HG03571 (cell line): ENCODE measurements around the gene BBS5.
A peak's percentile ranks its signal among the peaks of the same experiment; 100 is the strongest.
"Not testable (repeated sequence)": the region's sequence is repeated elsewhere in the genome, so short reads cannot be mapped to it uniquely, and the experiment has no call there.

ENCODE experiments used
- ATAC-seq: cut with Tn5 transposase; IDR thresholded peaks from one replicate; pipeline ENCODE4 v1.9.1; 2021; ENCODE audit not compliant: unreplicated experiment

Gene BBS5

DNA sequence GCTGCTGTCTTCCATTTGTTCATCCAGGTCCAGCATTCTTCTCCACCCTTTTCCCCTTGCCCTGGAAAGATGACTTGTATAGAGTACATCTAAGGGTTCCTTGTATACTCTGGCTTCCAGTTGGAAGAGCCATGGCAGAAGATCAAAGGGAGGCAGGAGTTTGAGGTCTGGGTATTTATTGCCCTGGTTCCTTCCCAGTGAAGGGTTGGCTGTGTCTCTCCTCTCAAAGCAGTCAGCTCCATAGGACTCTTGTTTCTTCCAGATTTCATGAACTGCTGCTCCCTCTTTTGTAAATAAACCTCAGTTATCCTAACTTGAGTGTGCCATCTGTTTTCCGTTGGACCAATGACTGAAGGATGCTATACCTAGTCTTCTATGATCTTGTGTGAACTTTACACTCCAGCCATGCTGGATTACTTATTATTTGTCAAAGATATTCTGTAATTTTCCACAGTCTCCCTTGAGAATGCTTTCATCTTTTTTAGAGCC is 6.4 kb downstream of the BBS5 start:
- no peak for ATAC-seq

DNA sequence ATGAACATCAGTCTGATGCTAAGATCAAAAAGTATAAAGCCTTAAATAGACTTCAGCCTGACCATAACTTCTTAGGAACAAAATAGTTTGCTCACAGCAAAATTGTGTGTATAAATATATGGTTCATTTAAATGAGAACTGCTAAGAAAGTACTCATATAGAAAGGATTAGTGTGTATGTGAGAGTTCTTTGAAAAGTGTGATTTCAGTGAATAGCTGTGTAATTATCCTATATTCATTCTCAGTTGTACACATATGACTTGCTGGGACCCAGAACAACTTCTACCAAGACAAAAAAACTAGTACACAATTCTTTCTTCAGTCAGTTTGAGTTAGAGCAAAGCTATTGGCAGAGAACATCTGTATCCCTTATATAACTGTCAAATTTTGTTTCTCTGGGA is 7.2 kb downstream of the BBS5 start:
- ATAC-seq: no peak

GRCh38 chr2:169490834-169491233 is 11.5 kb downstream of the BBS5 start:
- no peak for ATAC-seq

- ATAC-seq: no peak
Measured at GRCh38 chr2:169491378-169491777, 12.1 kb downstream of the BBS5 start.

- ATAC-seq: no peak
Measured at GRCh38 chr2:169493360-169493759, 14.1 kb downstream of the BBS5 start.

GRCh38 chr2:169495310-169495928 is 16.1 kb downstream of the BBS5 start:
- no peak for ATAC-seq

GRCh38 chr2:169504651-169505050 is 25.4 kb downstream of the BBS5 start:
- no peak for ATAC-seq

DNA sequence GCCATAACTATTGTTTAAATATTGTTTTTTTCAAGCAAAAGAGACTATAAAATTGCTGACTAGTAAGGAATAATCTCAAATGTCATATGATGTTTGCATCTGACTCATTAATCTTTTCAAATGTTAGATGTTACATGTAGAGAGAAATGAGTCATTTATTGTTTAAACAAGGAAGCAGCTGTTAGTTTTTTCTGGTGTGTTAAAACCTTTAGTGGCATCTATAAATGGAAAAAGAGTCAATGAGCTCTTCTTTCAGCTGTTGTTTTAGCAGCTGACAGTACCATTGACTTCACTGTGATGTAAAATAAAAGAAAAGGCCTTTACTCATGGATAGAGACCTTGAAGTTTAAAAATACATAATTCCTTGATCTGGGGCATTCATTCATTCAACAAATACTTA is 28.4 kb downstream of the BBS5 start:
- no peak for ATAC-seq

GRCh38 chr2:169509298-169509885 is 30.1 kb downstream of the BBS5 start, which contains the start of gene KLHL41:
TSS of gene KLHL41 (plus strand) at chr2:169509702. CDS start at chr2:169509779, 77 bp downstream.
- no peak for ATAC-seq

- no peak for ATAC-seq
Measured at GRCh38 chr2:169509955-169510354, 30.7 kb downstream of the BBS5 start.

DNA sequence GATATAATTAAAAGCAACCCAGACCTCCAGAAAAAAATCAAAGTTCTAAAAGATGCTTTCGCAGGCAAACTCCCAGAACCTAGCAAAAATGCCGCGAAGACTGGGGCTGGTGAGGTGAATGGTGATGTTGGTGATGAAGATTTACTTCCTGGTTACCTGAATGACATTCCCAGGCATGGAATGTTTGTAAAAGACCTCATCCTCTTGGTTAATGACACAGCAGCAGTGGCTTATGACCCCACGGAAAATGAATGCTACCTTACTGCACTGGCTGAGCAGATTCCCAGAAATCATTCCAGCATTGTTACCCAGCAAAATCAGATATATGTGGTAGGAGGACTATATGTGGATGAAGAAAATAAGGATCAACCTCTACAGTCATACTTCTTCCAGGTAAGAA is 31.2 kb downstream of the BBS5 start:
- ATAC-seq: no peak

GRCh38 chr2:169511818-169512217 is 32.5 kb downstream of the BBS5 start:
- no peak for ATAC-seq

DNA sequence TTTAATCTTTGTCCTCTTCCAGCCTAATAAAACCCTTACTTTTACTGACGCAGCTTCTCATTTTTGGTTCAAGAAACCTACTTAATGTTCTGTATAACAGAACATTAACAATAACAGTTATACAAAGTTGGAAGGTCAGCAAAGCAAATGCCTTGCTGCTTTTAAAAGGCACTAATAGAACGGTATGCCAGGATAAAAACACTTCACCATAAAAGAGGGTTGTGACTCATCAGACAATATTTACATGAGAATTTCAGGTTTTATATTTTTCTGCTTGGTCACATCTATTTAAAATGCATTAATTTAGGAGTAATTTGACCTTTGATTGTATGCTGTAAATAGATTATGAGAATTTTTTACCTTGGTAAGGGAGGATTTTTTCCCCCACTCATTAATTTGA is 33.2 kb downstream of the BBS5 start:
- ATAC-seq: no peak

DNA sequence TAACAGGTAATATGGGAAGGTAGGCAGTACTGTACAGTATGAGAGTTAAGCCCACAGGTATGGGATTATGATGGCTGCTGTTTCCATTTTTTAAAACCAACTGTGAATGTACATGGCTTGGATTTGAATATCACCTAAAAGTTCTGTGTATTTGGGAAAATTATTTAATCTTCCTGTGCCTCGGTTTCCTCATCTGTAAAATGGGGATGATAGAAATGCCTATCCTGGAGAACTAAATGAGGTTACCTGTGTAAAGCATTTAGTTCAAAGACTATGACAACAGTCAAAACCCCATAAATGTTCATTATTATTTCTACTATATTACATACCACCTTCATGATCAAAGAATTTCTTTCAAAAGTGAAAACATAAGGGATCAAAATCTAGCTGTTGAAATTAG is 33.8 kb downstream of the BBS5 start:
- ATAC-seq: no peak

- ATAC-seq: no peak
Measured at GRCh38 chr2:169513926-169514325, 34.6 kb downstream of the BBS5 start.

DNA sequence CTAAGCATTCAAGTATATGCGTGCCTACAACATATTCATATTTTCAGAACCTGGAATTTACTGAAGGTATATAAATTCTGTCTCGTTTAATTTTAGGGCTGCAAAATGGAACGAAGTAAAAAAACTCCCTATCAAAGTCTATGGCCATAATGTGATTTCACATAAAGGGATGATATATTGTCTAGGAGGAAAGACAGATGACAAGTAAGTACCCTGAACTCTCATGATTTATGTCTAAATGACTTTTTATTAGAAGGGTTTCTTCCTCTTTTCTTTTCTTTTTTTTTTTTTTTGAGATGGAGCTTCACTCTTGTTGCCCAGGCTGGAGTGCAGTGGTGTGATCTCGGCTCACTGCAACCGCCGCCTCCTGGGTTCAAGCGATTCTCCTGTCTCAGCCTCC is 35.5 kb downstream of the BBS5 start:
- not testable (repeated sequence) for ATAC-seq

- ATAC-seq: not testable (repeated sequence)
Measured at GRCh38 chr2:169516488-169516995, 37.2 kb downstream of the BBS5 start.

DNA sequence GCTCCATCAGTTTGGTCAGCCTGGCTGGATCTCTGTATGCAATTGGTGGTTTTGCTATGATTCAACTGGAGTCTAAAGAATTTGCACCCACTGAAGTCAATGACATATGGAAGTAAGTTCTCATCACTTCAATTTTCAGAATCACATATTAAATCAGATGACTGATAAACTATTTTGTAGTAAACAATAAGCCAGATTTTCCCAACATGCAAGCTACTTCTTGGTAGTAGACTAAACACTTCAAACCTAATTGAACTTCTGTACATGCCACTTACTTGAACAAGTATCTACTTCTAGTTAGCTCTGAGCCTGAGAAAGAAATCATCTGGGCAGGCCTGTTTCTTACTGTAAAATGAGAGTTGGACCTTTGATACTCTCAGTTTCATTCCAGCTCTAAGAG is 41.6 kb downstream of the BBS5 start:
- ATAC-seq: no peak

- ATAC-seq: no peak
Measured at GRCh38 chr2:169523681-169524080, 44.4 kb downstream of the BBS5 start.

DNA sequence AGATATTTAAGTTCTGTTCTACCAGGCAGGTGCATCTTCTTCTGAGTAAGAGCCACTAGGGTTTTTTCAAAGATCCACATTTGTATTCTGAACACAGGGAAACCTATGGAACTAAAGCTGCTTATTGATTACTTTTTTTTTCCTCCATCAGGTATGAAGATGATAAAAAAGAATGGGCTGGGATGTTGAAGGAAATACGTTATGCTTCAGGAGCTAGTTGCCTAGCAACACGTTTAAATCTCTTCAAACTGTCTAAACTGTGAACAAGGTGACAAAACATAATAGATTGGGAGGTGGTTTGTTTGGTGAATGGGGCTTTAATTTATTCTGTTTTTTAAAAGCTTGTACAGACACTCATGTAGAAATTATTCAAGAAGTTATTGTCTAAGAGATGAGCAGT is 46.1 kb downstream of the BBS5 start:
- no peak for ATAC-seq

GRCh38 chr2:169526451-169526850 is 47.2 kb downstream of the BBS5 start:
- no peak for ATAC-seq

DNA sequence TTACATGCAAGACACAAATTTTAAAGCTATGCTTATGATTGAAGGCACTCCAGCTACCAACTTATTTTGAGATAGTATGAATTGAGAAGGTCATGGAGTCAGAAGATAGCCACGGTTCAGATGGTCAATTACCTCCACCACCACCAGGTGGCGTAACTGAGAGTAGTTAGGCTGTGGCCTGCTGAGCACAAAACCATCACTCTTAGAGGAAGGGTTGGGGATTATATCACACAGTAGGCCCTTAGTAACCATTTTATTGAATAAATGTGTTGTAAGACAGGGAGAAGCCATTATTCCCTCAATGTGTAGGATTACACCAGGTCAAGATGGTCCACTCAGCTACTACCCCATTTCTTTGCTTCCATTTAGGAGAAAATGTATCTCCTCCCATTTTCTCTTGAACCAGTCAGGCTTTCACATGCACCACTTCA is 49.0 kb downstream of the BBS5 start:
- peak; percentile 87 for ATAC-seq

- not testable (repeated sequence) for ATAC-seq
Measured at GRCh38 chr2:169539460-169539859, 60.2 kb downstream of the BBS5 start.
